Measurements from ENCODE around the gene PRKG2. TPM values are rescaled to one million over a fixed set of nuclear protein-coding genes. Genes with fewer than 3 reads are reported as not detected.

The PRKG2 gene
- total RNA-seq, 2 experiments from 2014 or later, result 1.0 to 1.1 TPM

GRCh38 chr4:81135501-81135900, 79.5 kb downstream of the PRKG2 start:
- no peak for DNase-seq (ENCODE audit: low spot score)
- ChIA-PET POLR2A (no interaction called here), CTCF (ENCODE audit: unreplicated experiment) (no interaction called here)
- Histone ChIP-seq H3K36me3 (ENCODE audit: insufficient read depth, low read length) (no peaks in the 10 kb centered on the region), H4K20me1 (ENCODE audit: insufficient read depth, low read length) (no peaks in the 10 kb centered on the region), H3K4me2 (ENCODE audit: low read length) (peak overlapping the region; percentile 3; the same call in 1 of the 2 replicates), H3K9me2 (ENCODE audit: insufficient read depth, low read length) (no peaks in the 10 kb centered on the region), H2AFZ (ENCODE audit: low read length) (peak overlapping the region; percentile 37; the same call in 1 of the 2 replicates), H3K4me3 (ENCODE audit: low read depth, low read length, poor library complexity, severe bottlenecking) (no peak overlapping the region), H3K27ac (ENCODE audit: low read depth, low read length, poor library complexity, severe bottlenecking) (no peak overlapping the region), H3K79me2 (ENCODE audit: insufficient read depth, low read depth, low read length) (no peaks in the 10 kb centered on the region), H3K4me1 (ENCODE audit: insufficient read depth, low read length, poor library complexity, severe bottlenecking) (no peaks in the 10 kb centered on the region), H3K9me3 (ENCODE audit: low read length) (no peaks in the 10 kb centered on the region)
- TF ChIP-seq CTCF (conservative IDR thresholded peaks at IDR 0.05; ENCODE audit: low read length) (no peak), EZH2phosphoT487 (IDR thresholded peaks at IDR 0.05; ENCODE audit: borderline replicate concordance, low read depth, low read length) (no peak)
- intact Hi-C loops (cut with micrococcal nuclease; ENCODE audit: unreplicated experiment), result no loop called here
- BruUV-seq (replicated peaks), result no TSS peak

- Histone ChIP-seq H3K4me2 (ENCODE audit: low read length) (no peak overlapping the region), H4K20me1 (ENCODE audit: insufficient read depth, low read length) (no peaks in the 10 kb centered on the region), H3K4me3 (ENCODE audit: low read depth, low read length, poor library complexity, severe bottlenecking) (no peak overlapping the region), H3K9me2 (ENCODE audit: insufficient read depth, low read length) (no peaks in the 10 kb centered on the region), H3K79me2 (ENCODE audit: insufficient read depth, low read depth, low read length) (no peaks in the 10 kb centered on the region), H3K27ac (ENCODE audit: low read depth, low read length, poor library complexity, severe bottlenecking) (no peak overlapping the region), H3K4me1 (ENCODE audit: insufficient read depth, low read length, poor library complexity, severe bottlenecking) (no peaks in the 10 kb centered on the region), H3K36me3 (ENCODE audit: insufficient read depth, low read length) (no peaks in the 10 kb centered on the region), H3K9me3 (ENCODE audit: low read length) (no peaks in the 10 kb centered on the region), H2AFZ (ENCODE audit: low read length) (no peak overlapping the region)
- TF ChIP-seq EZH2phosphoT487 (IDR thresholded peaks at IDR 0.05; ENCODE audit: borderline replicate concordance, low read depth, low read length) (no peak), CTCF (conservative IDR thresholded peaks at IDR 0.05; ENCODE audit: low read length) (no peak)
- BruUV-seq (replicated peaks), result no TSS peak
- no peak for DNase-seq (ENCODE audit: low spot score)
- ChIA-PET POLR2A (interaction anchor here (0.7 kb wide), 2 partner anchors 11 to 19 kb away, joined by 3 read pairs; no protein-coding TSS in a partner anchor), CTCF (ENCODE audit: unreplicated experiment) (no interaction called here)
- intact Hi-C loops (cut with micrococcal nuclease; ENCODE audit: unreplicated experiment), result no loop called here
Measured at GRCh38 chr4:81131563-81131962, 83.5 kb downstream of the PRKG2 start.

GRCh38 chr4:81131066-81131465, 84.0 kb downstream of the PRKG2 start:
- H3K27ac ChIP-seq (ENCODE audit: low read depth, low read length, poor library complexity, severe bottlenecking), result no peak overlapping the region
- TF ChIP-seq EZH2phosphoT487 (IDR thresholded peaks at IDR 0.05; ENCODE audit: borderline replicate concordance, low read depth, low read length) (no peak), CTCF (conservative IDR thresholded peaks at IDR 0.05; ENCODE audit: low read length) (no peak)
- H2AFZ ChIP-seq (ENCODE audit: low read length), result no peak overlapping the region
- H3K9me3 ChIP-seq (ENCODE audit: low read length), result no peaks in the 10 kb centered on the region
- ChIA-PET POLR2A (interaction anchor here (0.6 to 0.7 kb wide), 2 partner anchors 10 to 39 kb away, joined by 3 read pairs; no protein-coding TSS in a partner anchor), CTCF (ENCODE audit: unreplicated experiment) (no interaction called here)
- no peak overlapping the region for H3K4me2 ChIP-seq (ENCODE audit: low read length)
- no peaks in the 10 kb centered on the region for H3K4me1 ChIP-seq (ENCODE audit: insufficient read depth, low read length, poor library complexity, severe bottlenecking)
- H3K36me3 ChIP-seq (ENCODE audit: insufficient read depth, low read length), result no peaks in the 10 kb centered on the region
- H3K9me2 ChIP-seq (ENCODE audit: insufficient read depth, low read length), result no peaks in the 10 kb centered on the region
- intact Hi-C loops (cut with micrococcal nuclease; ENCODE audit: unreplicated experiment), result no loop called here
- no peak overlapping the region for H3K4me3 ChIP-seq (ENCODE audit: low read depth, low read length, poor library complexity, severe bottlenecking)
- H3K79me2 ChIP-seq (ENCODE audit: insufficient read depth, low read depth, low read length), result no peaks in the 10 kb centered on the region
- BruUV-seq (replicated peaks), result no TSS peak
- H4K20me1 ChIP-seq (ENCODE audit: insufficient read depth, low read length), result no peaks in the 10 kb centered on the region
- no peak for DNase-seq (ENCODE audit: low spot score)

Measured in OCI-LY7 (cell line).